HepG2 (cell line): Measurements from ENCODE around the gene TEX51.

Experiments
- EZH2 ChIP-seq: conservative IDR thresholded peaks from 2 replicates; pipeline ENCODE4 v1.6.1; 2012; ENCODE audit warnings: mild to moderate bottlenecking, low read depth, low read length, moderate library complexity
- GATAD2A ChIP-seq: IDR thresholded peaks from 2 replicates; pipeline ENCODE4 v1.6.1; 2016
- HNF4G ChIP-seq, 2 experiments: sonication (generic) in 1 of 2; formaldehyde crosslinking in 1 of 2; IDR thresholded peaks; 2 replicates each; pipeline versions ENCODE4 v1.4.0 to v1.6.1; 2011 to 2020; ENCODE audit warnings: borderline replicate concordance in 2 of 2, low read depth in 2 of 2, mild to moderate bottlenecking in 2 of 2, low read length in 1 of 2, missing genetic modification reagents in 1 of 2, moderate library complexity in 1 of 2
- MAFK ChIP-seq, 2 experiments: IDR thresholded peaks in 1 of 2; conservative IDR thresholded peaks in 1 of 2; 2 replicates each; pipeline ENCODE4 v1.6.1; 2011; ENCODE audit warnings: improper control_type of control experiment in 2 of 2, low read length in 2 of 2
- MNT ChIP-seq: fragments of 450-650 bp; IDR thresholded peaks from 2 replicates; pipeline ENCODE4 v1.6.1; 2016
- NR2F1 ChIP-seq, 2 experiments: fragments of 450-650 bp in 1 of 2; formaldehyde crosslinking in 1 of 2; IDR thresholded peaks; 2 replicates each; pipeline versions ENCODE4 v1.5.0 to v1.6.1; 2016 to 2020; ENCODE audit warnings: mild to moderate bottlenecking in 1 of 2, missing compliant biosample characterization in 1 of 2, missing genetic modification reagents in 1 of 2, moderate library complexity in 1 of 2
- ONECUT2 ChIP-seq: sonication (generic); formaldehyde crosslinking; IDR thresholded peaks from 2 replicates; pipeline ENCODE4 v1.4.0; 2020; ENCODE audit warnings: missing genetic modification reagents
- POLR2A ChIP-seq, 2 experiments: IDR thresholded peaks; 2 replicates each; pipeline ENCODE4 v1.6.1; 2011; ENCODE audit warnings: low read depth in 2 of 2, low read length in 2 of 2, mild to moderate bottlenecking in 1 of 2, moderate library complexity in 1 of 2; ENCODE audit not compliant: insufficient read depth in 1 of 2
- SRF ChIP-seq: IDR thresholded peaks from 2 replicates; pipeline ENCODE4 v1.6.1; 2011; ENCODE audit warnings: mild to moderate bottlenecking, low read depth, low read length, moderate library complexity
- SRSF1 ChIP-seq: fragments of 200-400 bp; formaldehyde crosslinking; optimal IDR thresholded peaks from 2 replicates; pipeline ENCODE3; 2017; ENCODE audit warnings: mild to moderate bottlenecking, low read depth, low read length, moderate library complexity
- TAF1 ChIP-seq: sonication (generic); formaldehyde crosslinking; IDR thresholded peaks from 2 replicates; pipeline ENCODE4 v1.4.0; 2020; ENCODE audit warnings: missing genetic modification reagents
- TMF1 ChIP-seq: sonication (generic); formaldehyde crosslinking; IDR thresholded peaks from 2 replicates; pipeline ENCODE4 v1.8.1; 2022; ENCODE audit warnings: low read depth, missing genetic modification reagents
- ZNF598 ChIP-seq: sonication (generic); formaldehyde crosslinking; IDR thresholded peaks from 2 replicates; pipeline ENCODE4 v1.5.1; 2020; ENCODE audit warnings: mild to moderate bottlenecking, missing genetic modification reagents, borderline replicate concordance
- ZNF724P ChIP-seq: sonication (generic); formaldehyde crosslinking; IDR thresholded peaks from 2 replicates; pipeline ENCODE4 v1.8.0; 2022; ENCODE audit warnings: missing genetic modification reagents, borderline replicate concordance

- TF ChIP-seq TMF1 (CRISPR knock-in tag) (no peak), MAFK (conservative IDR thresholded peaks at IDR 0.05 in 1 of 2, IDR thresholded peaks at IDR 0.05 in 1 of 2; ENCODE audit: low read length in 2 of 2) (no peak), SRSF1 (no peak), ZNF724P (CRISPR knock-in tag) (no peak), ZNF598 (CRISPR knock-in tag) (no peak), ONECUT2 (CRISPR knock-in tag) (no peak), NR2F1 (CRISPR knock-in tag; IDR thresholded peaks at IDR 0.05) (no peak), TAF1 (CRISPR knock-in tag) (no peak), SRF (no peak), POLR2A (IDR thresholded peaks at IDR 0.05; ENCODE audit: insufficient read depth in 1 of 2, low read depth in 2 of 2, low read length in 2 of 2) (no peak), GATAD2A (CRISPR knock-in tag) (no peak), HNF4G (IDR thresholded peaks at IDR 0.05; ENCODE audit: borderline replicate concordance, low read depth, low read length) (no peak), HNF4G (CRISPR knock-in tag; IDR thresholded peaks at IDR 0.05; ENCODE audit: borderline replicate concordance, low read depth) (no peak), MNT (no peak), EZH2 (no peak)
Measured at GRCh38 chr2:126906781-126907180, 8.1 kb downstream of the TEX51 start.
